GM19324 (cell line): ENCODE results near the gene PDE4D.

ENCODE experiments used
- ATAC-seq: cut with Tn5 transposase; IDR thresholded peaks from one replicate; pipeline ENCODE4 v1.9.1; 2021; ENCODE audit warnings: mild to moderate bottlenecking, moderate library complexity; ENCODE audit not compliant: unreplicated experiment, low FRiP score

The PDE4D gene

GRCh38 chr5:59204114-59204897 lies 689.2 kb downstream of the PDE4D start:
- ATAC-seq, result no peak

GRCh38 chr5:59199868-59200267 lies 693.7 kb downstream of the PDE4D start:
- ATAC-seq, result no peak

- no peak for ATAC-seq
Measured at GRCh38 chr5:59198832-59199231, 694.7 kb downstream of the PDE4D start.

- no peak for ATAC-seq
Measured at GRCh38 chr5:59198365-59198764, 695.2 kb downstream of the PDE4D start.

DNA sequence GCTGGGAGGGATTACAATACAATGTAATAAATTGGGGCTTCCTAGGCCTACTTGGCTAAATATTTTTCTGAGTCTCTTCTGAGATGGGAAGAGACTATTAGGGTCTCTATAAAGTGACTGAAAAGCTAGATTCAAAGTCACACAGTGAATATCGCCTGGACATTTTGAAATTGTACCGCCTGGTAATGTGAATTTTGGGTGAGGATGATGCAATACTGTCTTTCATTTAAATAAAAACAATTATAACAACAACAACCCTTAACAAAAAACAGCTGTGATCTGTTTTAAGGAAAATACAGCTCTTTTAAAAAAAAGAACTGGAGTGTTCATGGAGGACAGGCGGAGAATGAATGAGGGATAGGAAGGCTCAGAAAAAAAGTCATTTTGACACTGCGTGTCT lies 695.6 kb downstream of the PDE4D start:
- ATAC-seq, result no peak

GRCh38 chr5:59193616-59194319 lies 699.8 kb downstream of the PDE4D start:
- ATAC-seq, result no peak

- no peak for ATAC-seq
Measured at GRCh38 chr5:59190746-59191145, 702.8 kb downstream of the PDE4D start.

GRCh38 chr5:59189472-59190244 lies 703.9 kb downstream of the PDE4D start:
- no peak for ATAC-seq

DNA sequence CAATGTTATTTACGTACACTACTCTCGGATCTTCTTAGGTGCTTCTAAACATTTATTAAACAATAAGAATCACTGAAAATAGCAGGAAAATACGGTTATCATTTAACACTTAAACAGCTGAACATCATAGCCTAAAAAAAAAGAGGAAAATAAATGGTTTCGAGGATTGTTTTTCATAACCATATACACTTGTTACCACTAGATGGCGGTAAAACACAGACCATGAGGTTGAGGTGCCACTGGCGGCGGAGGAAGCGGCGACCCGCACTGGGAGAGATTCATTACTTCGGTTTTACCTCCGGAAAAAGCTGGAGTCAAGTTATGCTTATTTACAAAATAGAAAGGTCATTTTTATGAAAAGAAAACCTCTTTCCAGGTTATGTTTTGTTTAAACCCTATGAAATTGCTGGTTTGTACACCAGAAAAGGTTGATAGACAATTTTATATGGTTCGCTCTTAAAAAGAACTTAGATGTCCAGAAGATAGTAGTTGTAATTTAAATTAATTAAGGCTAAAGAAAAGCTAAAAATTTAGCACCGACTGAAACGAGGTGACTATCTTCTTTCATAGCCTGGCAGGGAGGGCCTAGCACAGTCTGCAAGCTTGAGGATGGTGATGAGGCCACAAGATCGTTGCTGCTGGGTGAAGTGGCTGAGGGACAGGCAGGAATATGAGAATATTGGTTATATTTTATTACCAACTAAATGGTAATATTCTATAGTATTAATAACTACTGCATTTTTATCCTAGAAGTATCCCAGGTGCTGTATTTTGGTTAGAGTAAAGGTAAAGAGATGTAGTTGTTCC lies 704.9 kb downstream of the PDE4D start:
- peak; percentile 80 for ATAC-seq

- no peak for ATAC-seq
Measured at GRCh38 chr5:59187857-59188256, 705.7 kb downstream of the PDE4D start.

GRCh38 chr5:59186623-59187022 lies 706.9 kb downstream of the PDE4D start:
- no peak for ATAC-seq

GRCh38 chr5:59185757-59186385 lies 707.7 kb downstream of the PDE4D start:
- no peak for ATAC-seq

DNA sequence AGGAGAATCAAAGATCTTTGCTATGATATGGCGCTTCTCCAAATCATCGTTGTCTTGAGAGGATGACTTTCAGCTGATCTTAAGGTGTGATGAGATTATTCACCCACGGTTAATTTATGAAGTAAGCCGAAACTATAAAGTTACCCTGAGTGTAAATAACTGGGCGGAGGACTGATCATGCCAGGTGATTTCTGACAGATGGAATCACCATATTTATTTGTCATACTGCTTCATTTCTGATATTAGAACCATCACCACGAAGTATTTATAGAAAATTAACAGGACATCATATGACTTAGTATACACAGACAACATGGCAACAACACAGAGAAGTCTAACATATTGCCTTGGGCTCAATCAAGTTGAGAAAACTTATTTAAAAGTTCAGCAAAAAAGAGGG lies 708.8 kb downstream of the PDE4D start:
- no peak for ATAC-seq

DNA sequence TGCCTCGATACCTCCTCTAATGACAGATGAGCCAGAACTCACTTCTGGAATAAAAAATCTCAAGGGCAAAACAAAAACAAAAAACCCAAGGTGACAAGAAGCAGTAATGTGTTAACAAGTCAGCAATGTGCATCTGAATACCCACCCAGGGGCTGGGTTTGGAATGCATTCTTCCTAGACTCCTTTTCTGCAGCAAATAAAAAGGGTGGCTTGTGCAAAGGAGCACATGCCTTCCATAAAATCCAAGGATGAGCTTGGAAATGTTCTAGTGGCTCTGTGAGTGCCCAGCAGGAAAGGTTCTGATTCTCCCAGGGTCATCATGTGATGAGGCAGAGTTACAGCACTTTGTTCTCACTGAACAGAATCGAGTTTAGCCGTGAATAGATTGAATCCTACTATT lies 710.8 kb downstream of the PDE4D start:
- no peak for ATAC-seq

- no peak for ATAC-seq
Measured at GRCh38 chr5:59180515-59180914, 713.0 kb downstream of the PDE4D start.

GRCh38 chr5:59179704-59180103 lies 713.8 kb downstream of the PDE4D start:
- ATAC-seq, result no peak

DNA sequence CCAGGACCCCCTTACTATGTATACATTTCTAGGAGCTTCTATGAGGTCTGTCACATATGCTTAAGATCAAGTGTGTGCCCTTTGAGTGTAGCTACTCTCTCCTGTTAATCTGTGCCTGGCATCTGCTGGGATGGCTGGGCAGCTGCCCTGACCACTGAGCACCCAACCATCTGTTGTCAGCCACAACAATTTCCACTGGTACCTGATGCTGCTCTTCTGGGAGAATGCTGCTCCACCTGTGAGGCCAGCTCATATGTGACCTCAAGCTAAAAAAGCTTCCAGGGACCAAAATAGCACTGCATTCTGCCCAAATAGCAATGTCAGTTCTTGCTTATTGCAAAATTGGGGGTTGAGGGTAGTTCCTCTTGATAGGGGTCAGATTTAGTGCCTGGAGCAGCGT lies 715.0 kb downstream of the PDE4D start:
- no peak for ATAC-seq

- ATAC-seq, result no peak
Measured at GRCh38 chr5:59178071-59178470, 715.5 kb downstream of the PDE4D start.

GRCh38 chr5:59177644-59178043 lies 715.9 kb downstream of the PDE4D start:
- ATAC-seq, result no peak

DNA sequence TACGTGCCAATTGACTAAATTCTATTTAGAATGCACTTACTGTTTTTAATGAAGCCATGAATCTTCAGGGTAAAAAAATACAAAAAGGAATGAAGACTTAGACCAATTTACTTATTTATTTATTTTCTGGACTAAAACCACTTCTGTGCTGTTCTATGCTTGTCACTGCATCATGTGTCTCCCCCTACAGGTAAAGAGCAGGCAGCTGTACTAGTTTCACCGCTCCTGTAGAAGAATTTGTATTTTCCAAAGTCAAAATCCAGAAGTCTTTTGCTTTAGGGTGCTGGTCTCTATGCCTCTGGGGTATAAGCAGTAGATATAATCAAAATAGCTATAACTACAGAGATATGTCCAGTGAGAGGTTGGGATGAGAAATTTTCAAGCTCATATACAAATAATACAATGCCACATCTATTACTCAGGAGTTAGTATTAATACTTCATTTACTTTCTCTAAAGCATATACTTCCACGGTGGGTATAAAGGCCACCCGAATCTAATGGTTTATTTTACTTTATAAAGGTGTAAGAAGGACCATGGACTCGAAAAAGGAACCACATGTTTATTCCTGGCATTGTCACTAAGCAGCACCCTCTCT lies 719.2 kb downstream of the PDE4D start:
- no peak for ATAC-seq
